ENCODE data around the gene ZCCHC14. TPM values are rescaled to one million over a fixed set of nuclear protein-coding genes. Genes with fewer than 3 reads are reported as not detected.

ZCCHC14 gene
- total RNA-seq, 2 experiments from 2014 or later, result 4.2 to 5.0 TPM

DNA sequence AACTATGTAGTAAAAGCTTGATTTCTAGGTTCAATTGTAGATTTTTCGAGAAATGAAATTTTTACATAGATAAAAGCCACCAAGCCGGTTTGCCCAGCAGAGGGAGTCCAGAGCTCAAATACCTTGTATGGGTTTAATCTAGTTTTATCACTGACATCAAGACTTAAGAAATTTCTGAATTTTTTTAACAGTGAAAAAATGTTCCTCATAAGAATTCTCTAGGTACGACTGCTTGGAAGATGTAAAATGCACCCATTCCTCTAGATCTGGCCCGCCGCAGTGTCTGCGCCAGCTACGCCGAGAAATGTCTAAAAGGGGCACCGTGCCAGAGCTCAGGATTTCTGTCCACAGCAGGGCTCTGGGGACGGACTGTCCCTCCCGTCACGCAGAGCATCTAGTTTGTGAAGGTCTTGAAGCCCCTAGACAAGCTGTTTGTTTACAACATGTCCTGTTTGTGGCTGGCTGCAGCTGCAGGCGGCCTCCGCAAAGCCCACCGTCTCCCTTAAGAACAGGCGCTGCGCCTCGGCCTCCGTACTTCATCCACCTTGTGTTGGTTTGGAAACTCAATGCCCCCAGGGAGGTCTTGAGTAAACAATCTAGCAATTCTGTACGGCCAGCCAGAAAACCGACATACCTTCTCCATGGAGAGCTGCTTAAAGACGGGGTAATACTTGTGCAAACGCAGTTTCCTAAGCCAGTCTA, 75.8 kb downstream of the ZCCHC14 start:
- DNase-seq, result no peak
- Mint-ChIP-seq H3K36me3 (ENCODE audit: low read depth) (no peaks in the 10 kb centered on the region), H3K27me3 (no peaks in the 10 kb centered on the region), H3K27ac (no peak overlapping the region), H3K9me3 (no peaks in the 10 kb centered on the region), H3K4me3 (no peak overlapping the region), H3K4me1 (no peaks in the 10 kb centered on the region)
- ChIA-PET POLR2A (interaction anchor here (1.5 kb wide), 1 partner anchor 219 kb away, joined by 9 read pairs; no protein-coding TSS in a partner anchor), CTCF (interaction anchor here (0.7 to 1.6 kb wide), 9 partner anchors 9 to 353 kb away, joined by 3 to 12 read pairs (median 4); no protein-coding TSS in a partner anchor)

DNA sequence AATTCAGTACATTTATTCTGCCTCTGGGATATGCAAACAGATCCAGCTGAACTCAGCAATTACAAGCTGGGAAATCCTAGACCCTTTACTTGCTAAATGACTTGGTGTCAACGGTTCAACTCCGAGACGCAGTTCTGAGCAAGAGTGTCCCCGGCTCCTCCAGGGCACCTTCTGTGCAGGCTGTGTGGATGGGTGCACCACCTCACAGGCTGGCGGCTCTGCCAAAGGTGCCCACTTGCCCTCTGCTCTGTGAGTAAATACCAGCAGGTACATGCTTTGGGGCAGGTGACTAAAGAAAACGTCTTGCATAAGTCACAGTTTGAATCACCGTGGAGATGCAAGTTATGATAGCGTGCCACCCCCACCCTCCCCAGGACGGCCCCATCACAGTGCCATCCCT, 77.4 kb downstream of the ZCCHC14 start:
- H3K9me3 Mint-ChIP-seq, result no peaks in the 10 kb centered on the region
- no peaks in the 10 kb centered on the region for H3K36me3 Mint-ChIP-seq (ENCODE audit: low read depth)
- no peak overlapping the region for H3K4me3 Mint-ChIP-seq
- H3K4me1 Mint-ChIP-seq, result no peaks in the 10 kb centered on the region
- DNase-seq, result no peak
- CTCF ChIA-PET, result interaction anchor here (1.1 kb wide), 1 partner anchor 35 kb away, joined by 4 read pairs; no protein-coding TSS in a partner anchor
- POLR2A ChIA-PET, result no interaction called here
- H3K27ac Mint-ChIP-seq, result no peak overlapping the region
- H3K27me3 Mint-ChIP-seq, result no peaks in the 10 kb centered on the region

DNA sequence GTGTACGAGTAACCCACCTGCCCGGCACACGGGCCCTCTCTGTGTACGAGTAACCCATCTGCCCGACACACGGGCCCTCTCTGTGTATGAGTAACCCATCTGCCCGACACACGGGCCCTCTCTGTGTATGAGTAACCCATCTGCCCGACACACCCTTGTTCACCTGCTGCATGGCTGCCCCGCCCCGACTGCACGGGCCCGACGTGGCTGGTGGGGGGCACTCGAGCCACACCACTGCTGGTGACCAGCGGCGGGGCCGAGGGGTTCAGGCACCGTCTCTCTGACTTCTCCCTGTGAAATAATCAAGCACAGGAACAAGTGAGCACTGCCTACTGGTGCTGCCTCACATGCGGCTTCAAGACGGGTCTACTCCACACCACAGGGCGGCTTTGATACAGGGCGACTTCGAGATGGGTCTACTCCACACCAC, 78.6 kb downstream of the ZCCHC14 start:
- H3K36me3 Mint-ChIP-seq (ENCODE audit: low read depth), result no peaks in the 10 kb centered on the region
- H3K4me1 Mint-ChIP-seq, result no peaks in the 10 kb centered on the region
- CTCF ChIA-PET, result no interaction called here
- no peaks in the 10 kb centered on the region for H3K9me3 Mint-ChIP-seq
- POLR2A ChIA-PET, result no interaction called here
- H3K27me3 Mint-ChIP-seq, result no peaks in the 10 kb centered on the region
- H3K27ac Mint-ChIP-seq, result no peak overlapping the region
- DNase-seq, result no peak
- no peak overlapping the region for H3K4me3 Mint-ChIP-seq

DNA sequence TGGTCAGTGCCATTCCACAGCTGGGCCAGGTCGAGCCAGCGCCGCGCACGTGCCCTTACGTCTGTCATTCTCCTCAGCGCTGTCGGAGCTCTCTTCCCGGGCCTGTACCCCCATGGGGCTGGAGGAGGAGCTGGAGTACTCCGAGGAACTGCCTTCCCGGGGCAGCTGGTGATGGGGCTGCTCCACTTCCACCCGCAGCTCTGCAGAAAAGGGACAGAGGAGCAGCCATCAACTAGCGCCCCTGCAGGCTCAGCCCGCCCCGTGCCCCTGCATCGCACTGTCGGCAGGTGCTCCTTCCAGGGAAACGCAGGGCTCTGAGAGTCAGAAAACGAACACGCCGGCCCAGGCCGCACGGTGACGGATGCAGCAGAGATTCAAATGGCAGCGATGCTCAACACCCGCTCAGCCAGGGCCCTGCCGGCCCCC, 79.8 kb downstream of the ZCCHC14 start:
- H3K9me3 Mint-ChIP-seq, result no peaks in the 10 kb centered on the region
- ChIA-PET CTCF (no interaction called here), POLR2A (no interaction called here)
- H3K27ac Mint-ChIP-seq, result no peak overlapping the region
- no peaks in the 10 kb centered on the region for H3K4me1 Mint-ChIP-seq
- H3K4me3 Mint-ChIP-seq, result no peak overlapping the region
- H3K36me3 Mint-ChIP-seq (ENCODE audit: low read depth), result no peaks in the 10 kb centered on the region
- DNase-seq, result no peak
- H3K27me3 Mint-ChIP-seq, result no peaks in the 10 kb centered on the region

DNA sequence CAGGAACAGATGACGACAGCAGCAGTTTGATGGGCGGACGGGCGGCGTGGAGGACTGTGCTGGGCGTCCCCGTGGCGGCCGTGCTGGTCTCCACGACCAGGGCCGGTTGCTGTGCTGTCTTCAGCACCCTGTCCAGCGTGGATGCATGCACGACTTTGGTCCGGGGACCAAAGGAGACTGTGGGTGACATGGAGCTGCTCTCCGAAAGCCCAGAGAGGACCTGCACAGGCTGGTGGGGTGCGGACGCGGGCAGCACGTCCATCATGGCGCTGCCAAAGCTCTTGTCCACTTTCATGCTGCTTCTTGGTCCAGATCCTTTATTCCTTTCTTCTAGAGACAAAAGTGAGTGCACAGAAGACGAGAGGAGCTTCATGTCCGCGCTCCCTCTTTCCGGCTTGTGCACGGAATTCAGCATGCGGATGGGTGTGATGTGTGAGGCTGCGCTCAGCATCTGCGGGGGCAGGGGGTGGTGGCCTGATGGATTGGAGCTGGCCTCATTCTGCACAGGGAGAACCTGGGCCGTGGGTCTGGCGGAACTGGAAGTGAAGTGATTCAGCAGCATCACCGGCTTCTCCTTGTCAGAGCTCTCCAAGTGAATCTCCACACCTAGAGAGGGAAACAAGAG, 80.3 kb downstream of the ZCCHC14 start:
- Mint-ChIP-seq H3K27ac (no peak overlapping the region), H3K9me3 (no peaks in the 10 kb centered on the region), H3K4me1 (peaks cover under 1% of the 10 kb centered on the region), H3K4me3 (no peak overlapping the region), H3K27me3 (no peaks in the 10 kb centered on the region), H3K36me3 (ENCODE audit: low read depth) (peaks cover under 1% of the 10 kb centered on the region)
- ChIA-PET CTCF (no interaction called here), POLR2A (no interaction called here)
- no peak for DNase-seq

DNA sequence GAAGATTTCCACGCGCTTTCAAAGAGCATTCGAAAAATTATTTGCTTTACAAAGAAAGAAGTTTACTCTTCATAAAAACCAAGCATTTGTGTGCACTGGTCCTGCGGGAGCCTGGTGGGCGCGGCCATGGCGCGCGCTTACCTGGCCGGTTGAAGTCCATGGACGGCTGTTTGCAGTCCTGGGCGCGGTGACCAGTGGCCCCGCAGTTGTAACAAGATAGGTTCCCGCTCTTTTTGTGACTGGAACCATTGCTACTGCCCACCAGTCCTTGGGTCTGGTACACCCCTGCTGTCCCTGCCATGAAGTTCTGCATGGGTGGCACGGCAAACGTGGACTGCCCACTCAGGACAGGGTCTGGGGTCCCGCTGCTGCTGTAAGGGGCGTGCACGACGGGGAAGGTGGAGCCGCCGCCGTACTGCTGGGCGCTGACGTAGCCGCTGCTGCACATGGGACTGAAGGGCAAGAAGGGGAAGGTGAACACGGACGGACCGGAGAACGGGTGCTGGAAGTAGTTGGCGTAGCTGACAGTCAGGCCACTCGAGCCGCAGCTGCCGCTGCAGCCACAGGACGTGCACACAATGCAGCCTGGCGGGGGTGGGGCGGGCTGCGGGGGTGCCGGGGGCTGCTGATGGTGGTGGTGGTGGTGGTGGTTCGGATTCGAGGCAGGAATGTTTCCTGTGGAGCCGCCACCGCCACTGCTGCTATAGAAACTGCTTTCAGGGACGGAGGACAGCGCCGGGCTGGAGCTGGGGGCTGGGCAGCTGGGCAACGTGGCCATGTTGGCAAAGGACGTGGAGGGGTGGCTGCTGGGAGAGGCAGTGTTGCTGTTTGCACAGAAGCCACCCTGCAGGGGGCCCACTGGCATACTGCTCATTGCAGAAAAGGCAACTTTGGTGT, 81.2 kb downstream of the ZCCHC14 start:
- Mint-ChIP-seq H3K27ac (no peak overlapping the region), H3K36me3 (ENCODE audit: low read depth) (peaks cover 5% of the 10 kb centered on the region), H3K27me3 (no peaks in the 10 kb centered on the region), H3K9me3 (no peaks in the 10 kb centered on the region), H3K4me1 (peaks cover 5% of the 10 kb centered on the region), H3K4me3 (no peak overlapping the region)
- DNase-seq, result no peak
- ChIA-PET CTCF (no interaction called here), POLR2A (no interaction called here)

DNA sequence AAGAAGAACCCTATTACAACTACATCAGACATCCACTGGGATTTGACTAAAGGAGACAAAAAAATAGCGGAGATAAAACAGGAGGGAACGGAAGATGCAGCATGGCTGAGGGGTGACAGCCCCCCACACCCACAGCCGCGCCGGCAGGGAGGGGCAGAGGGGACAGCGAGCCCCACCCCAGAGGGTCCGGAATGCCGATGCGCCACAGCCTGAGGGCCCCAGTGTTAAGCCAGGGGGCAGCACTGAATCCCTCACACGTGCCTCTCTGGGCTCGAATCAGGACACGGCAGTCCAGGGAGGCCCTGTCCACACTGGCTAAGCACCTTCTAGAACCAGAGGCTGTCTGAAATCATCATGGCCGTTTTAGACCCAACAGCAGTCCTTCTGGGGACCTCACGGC, 81.9 kb downstream of the ZCCHC14 start:
- POLR2A ChIA-PET, result no interaction called here
- Mint-ChIP-seq H3K27ac (no peak overlapping the region), H3K27me3 (no peaks in the 10 kb centered on the region), H3K36me3 (ENCODE audit: low read depth) (peaks cover 7% of the 10 kb centered on the region), H3K9me3 (no peaks in the 10 kb centered on the region), H3K4me1 (peaks cover 5% of the 10 kb centered on the region), H3K4me3 (no peak overlapping the region)
- no peak for DNase-seq
- CTCF ChIA-PET, result no interaction called here

DNA sequence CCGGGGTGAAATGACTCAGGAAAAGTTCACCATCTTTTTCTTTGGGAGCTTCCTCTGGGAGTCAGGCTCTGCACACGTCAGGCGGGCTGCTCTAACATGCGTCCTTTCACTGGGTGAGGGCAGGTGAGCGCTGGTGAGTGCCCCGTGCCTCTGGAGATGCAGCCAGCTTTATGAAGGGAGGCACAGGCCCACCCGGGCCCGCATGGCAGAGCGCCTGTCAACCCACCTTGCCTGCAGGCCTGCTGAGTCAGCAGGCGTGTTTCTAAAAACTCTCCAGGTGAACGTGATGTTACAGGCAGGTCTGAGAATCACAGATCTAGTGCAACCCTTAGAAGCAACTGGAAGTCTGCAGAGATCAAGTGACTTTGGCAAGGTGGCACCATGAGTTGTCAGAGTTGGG, 82.3 kb downstream of the ZCCHC14 start:
- H3K4me3 Mint-ChIP-seq, result no peak overlapping the region
- H3K9me3 Mint-ChIP-seq, result no peaks in the 10 kb centered on the region
- H3K36me3 Mint-ChIP-seq (ENCODE audit: low read depth), result peaks cover 10% of the 10 kb centered on the region
- H3K27ac Mint-ChIP-seq, result no peak overlapping the region
- no peak for DNase-seq
- ChIA-PET POLR2A (no interaction called here), CTCF (no interaction called here)
- no peaks in the 10 kb centered on the region for H3K27me3 Mint-ChIP-seq
- H3K4me1 Mint-ChIP-seq, result peaks cover 5% of the 10 kb centered on the region

DNA sequence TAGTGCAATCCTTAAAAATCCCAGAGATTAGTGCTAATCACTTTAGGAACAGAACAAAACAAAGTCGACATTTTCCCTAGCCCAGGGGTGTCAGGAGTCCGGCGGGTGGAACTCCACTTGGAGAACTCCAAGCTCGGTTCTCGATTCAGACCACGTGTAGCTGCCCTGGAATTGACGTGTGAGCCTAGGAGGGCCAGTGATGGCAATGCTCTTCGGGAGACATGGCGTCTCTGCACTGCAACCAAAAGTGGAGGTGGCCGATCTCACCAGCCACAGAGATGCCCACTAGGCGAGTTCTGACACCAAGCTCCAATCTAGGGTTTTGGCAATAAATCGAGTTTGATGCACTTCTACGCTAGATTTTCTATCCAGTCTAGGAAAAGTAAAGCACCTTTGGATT, 83.0 kb downstream of the ZCCHC14 start:
- POLR2A ChIA-PET, result no interaction called here
- CTCF ChIA-PET, result interaction anchor here (0.6 kb wide), 1 partner anchor 113 kb away, joined by 3 read pairs; no protein-coding TSS in a partner anchor
- H3K4me3 Mint-ChIP-seq, result no peak overlapping the region

DNA sequence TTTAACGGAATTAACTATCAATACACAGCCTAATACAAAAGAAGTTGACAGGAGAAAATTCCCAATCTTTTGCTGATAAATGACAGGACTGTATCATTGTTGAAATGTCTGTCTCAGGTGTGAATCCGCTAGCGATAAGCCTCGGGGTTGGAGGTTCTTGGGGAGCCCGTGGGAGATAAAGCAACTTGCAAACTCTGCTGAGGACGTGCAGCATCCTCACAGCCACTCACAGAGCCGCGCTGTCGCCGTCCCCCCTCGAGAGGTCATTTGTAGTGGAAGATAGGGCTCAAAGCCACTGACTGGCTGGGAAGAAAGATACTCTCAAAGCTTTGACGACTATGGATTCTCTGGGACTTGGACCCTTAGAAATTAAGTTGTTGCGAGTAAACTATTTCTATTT, 83.7 kb downstream of the ZCCHC14 start:
- H3K36me3 Mint-ChIP-seq (ENCODE audit: low read depth), result peaks cover 21% of the 10 kb centered on the region
- DNase-seq, result no peak
- H3K9me3 Mint-ChIP-seq, result no peaks in the 10 kb centered on the region
- H3K27ac Mint-ChIP-seq, result no peak overlapping the region
- CTCF ChIA-PET, result interaction anchor here (0.6 kb wide), 1 partner anchor 112 kb away, joined by 3 read pairs; no protein-coding TSS in a partner anchor
- H3K4me3 Mint-ChIP-seq, result no peak overlapping the region
- H3K4me1 Mint-ChIP-seq, result peaks cover 5% of the 10 kb centered on the region
- H3K27me3 Mint-ChIP-seq, result no peaks in the 10 kb centered on the region
- POLR2A ChIA-PET, result no interaction called here

More for the DNA sequence above, 83.0 kb downstream of the ZCCHC14 start:
- no peak for DNase-seq
- Mint-ChIP-seq H3K9me3 (no peaks in the 10 kb centered on the region), H3K36me3 (ENCODE audit: low read depth) (peaks cover 16% of the 10 kb centered on the region), H3K27me3 (no peaks in the 10 kb centered on the region), H3K4me1 (peaks cover 5% of the 10 kb centered on the region), H3K27ac (no peak overlapping the region)

DNA sequence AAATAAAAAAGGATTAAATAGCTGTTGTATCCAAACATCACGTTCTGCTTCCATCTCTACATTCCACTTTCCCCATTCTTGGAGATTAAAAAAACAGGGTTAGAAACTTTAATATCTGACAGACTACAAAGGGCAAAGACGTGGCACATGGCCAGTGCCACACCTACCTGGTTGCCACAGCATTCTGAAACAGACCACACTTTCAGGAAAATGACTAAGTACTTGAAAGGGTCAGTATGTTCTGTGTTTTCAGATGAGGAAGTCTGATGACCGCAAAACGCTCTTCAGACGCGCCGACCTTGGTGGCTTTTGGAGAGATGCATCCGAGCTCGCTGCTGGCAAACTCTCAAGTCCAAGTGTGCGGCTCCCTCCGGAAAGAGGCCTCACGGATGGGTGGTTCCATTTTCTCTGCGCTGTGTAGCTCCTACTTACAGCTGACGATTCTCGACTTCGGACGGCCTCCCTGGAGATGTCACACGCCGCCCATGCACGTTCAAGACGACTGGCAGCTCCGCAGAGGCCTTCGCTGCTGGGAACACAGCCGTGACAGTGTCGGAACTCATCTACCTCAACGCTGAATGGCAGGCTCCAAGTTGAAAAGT, 85.2 kb downstream of the ZCCHC14 start:
- Mint-ChIP-seq H3K27ac (no peak overlapping the region), H3K27me3 (no peaks in the 10 kb centered on the region), H3K4me3 (no peak overlapping the region), H3K4me1 (peaks cover 5% of the 10 kb centered on the region), H3K9me3 (no peaks in the 10 kb centered on the region), H3K36me3 (ENCODE audit: low read depth) (peaks cover 34% of the 10 kb centered on the region)
- ChIA-PET POLR2A (interaction anchor here (1.1 kb wide), 1 partner anchor 14 kb away, joined by 3 read pairs; no protein-coding TSS in a partner anchor), CTCF (interaction anchor here (1.2 kb wide), 1 partner anchor 9 kb away, joined by 4 read pairs; no protein-coding TSS in a partner anchor)
- no peak for DNase-seq

DNA sequence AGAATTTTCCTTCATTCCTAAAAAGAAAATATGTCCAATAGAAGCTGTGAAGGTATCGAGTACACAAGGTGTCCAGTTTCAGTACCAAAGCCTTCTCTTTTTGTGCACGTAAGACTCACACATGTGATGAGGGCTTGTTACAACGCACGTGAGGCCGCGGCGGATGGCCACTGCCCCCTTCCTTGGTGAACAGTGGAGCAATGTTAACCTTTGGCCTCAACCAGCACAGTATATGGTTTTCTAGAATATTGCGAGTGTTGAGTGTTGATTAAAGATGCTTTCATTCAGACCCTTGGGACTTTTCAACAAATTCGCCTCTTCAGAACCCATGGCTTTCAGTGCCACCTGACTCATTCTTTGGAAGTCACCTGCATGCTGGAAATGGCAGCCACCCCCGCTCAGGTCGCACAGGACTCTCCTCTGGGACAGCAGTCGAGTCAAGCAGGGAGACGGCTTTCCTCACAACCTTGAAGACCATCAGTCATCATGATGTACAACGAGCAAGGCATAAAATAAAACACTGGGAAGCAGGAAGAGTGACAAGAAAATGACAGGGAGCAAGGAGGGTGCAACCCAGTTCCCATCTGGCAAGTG, 86.2 kb downstream of the ZCCHC14 start:
- Mint-ChIP-seq H3K27ac (no peak overlapping the region), H3K9me3 (no peaks in the 10 kb centered on the region), H3K36me3 (ENCODE audit: low read depth) (peaks cover 37% of the 10 kb centered on the region), H3K4me3 (no peak overlapping the region), H3K27me3 (no peaks in the 10 kb centered on the region), H3K4me1 (peaks cover 5% of the 10 kb centered on the region)
- ChIA-PET POLR2A (no interaction called here), CTCF (interaction anchor here (1.2 kb wide), 1 partner anchor 10 kb away, joined by 4 read pairs; no protein-coding TSS in a partner anchor)
- no peak for DNase-seq
